Measurements from ENCODE around the gene ELF1. TPM values are rescaled to one million over a fixed set of nuclear protein-coding genes. Genes with fewer than 3 reads are reported as not detected.

The ELF1 gene
- total and polyA plus RNA-seq, 12 donors: 9.9 to 60.5 (median 38.2) TPM

DNA sequence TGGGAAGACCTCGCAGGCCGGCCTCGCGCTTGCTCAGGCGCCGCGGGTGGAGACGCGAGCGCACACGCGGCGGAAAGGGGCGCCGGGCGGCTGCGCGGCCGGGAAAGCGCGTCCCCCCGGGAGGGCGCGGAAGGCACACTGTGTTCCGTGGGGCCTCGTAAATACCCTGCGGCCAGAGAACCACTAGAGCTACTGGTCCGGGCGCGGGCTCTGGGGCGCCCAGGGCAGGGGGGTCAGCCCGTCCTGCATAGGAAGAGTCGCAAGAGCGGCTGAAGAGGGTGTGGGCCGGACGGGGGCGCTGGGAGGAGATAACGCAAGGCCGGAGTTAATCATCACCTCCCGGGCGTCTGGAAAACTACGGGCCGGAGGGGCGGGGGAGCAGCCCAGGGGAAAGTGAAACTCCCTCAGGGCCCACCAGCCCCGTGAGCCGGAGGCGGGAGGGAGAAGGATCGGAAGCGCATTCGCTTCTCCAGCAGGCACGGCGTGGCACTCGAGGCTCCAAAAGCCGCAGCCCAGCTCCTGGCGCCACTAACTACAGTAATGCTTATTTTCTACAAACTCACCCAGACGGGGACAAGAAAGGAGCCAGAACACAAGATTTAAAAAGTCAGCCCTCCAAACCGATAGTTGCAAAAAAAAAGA, 41.1 kb upstream of the ELF1 start:
- DNase-seq: peak; percentile 88 to 90
- peaks cover 0 to 77% (median 73%) of the 10 kb centered on the region in 9 donors for H3K4me1 ChIP-seq
- no peaks in the 10 kb centered on the region for H3K9me3 ChIP-seq
- H3K4me3 ChIP-seq: peak overlapping the region; percentile 42 to 94 (median 81)
- TF ChIP-seq, protein P1, sequence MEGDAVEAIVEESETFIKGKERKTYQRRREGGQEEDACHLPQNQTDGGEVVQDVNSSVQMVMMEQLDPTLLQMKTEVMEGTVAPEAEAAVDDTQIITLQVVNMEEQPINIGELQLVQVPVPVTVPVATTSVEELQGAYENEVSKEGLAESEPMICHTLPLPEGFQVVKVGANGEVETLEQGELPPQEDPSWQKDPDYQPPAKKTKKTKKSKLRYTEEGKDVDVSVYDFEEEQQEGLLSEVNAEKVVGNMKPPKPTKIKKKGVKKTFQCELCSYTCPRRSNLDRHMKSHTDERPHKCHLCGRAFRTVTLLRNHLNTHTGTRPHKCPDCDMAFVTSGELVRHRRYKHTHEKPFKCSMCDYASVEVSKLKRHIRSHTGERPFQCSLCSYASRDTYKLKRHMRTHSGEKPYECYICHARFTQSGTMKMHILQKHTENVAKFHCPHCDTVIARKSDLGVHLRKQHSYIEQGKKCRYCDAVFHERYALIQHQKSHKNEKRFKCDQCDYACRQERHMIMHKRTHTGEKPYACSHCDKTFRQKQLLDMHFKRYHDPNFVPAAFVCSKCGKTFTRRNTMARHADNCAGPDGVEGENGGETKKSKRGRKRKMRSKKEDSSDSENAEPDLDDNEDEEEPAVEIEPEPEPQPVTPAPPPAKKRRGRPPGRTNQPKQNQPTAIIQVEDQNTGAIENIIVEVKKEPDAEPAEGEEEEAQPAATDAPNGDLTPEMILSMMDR (IDR thresholded peaks at IDR 0.05): peak in 6 of 9 donors; percentile 12 to 58 (median 46)
- intact Hi-C loops (cut with DNase I): loop anchor here in 6 of 10 donors (1.0 to 10.0 kb wide), 12 partner anchors 72 to 288 kb away; partner anchors contain the start of genes KBTBD6 (in 2 of the 6), KBTBD7 (in 1 of the 6), MRPS31 (in 1 of the 6) and NAA16 (in 1 of the 6)
- no peaks in the 10 kb centered on the region for H3K27me3 ChIP-seq
- ATAC-seq: peak; percentile 44 to 85 (median 69)
- H3K27ac ChIP-seq: peak overlapping the region; percentile 87 to 98 (median 98)
- peaks cover 0 to 22% (median 0%) of the 10 kb centered on the region in 9 donors for H3K36me3 ChIP-seq
- 0 to 1% methylated on average over 57 of the region's 57 CpGs for WGBS, 2 donors

GRCh38 chr13:41059456-41060081, 40.5 kb upstream of the ELF1 start:
- 1 to 2% methylated on average over 15 of the region's 15 CpGs for WGBS, 2 donors
- TF ChIP-seq, protein P1 (IDR thresholded peaks at IDR 0.05): no peak
- H3K36me3 ChIP-seq: peaks cover 0 to 16% (median 0%) of the 10 kb centered on the region in 9 donors
- DNase-seq (no peak), ATAC-seq (no peak)
- peaks cover 0 to 77% (median 73%) of the 10 kb centered on the region in 9 donors for H3K4me1 ChIP-seq
- intact Hi-C loops (cut with DNase I): loop anchor here in 9 of 10 donors (1.0 to 10.0 kb wide), 18 partner anchors 65 to 287 kb away; partner anchors contain the start of genes KBTBD6 (in 2 of the 9), MRPS31 (in 2 of the 9), SLC25A15 (in 2 of the 9) and KBTBD7 (in 1 of the 9)
- peak overlapping the region; percentile 42 to 94 (median 81) for H3K4me3 ChIP-seq
- peak overlapping the region; percentile 87 to 98 (median 98) for H3K27ac ChIP-seq
- H3K9me3 ChIP-seq: no peaks in the 10 kb centered on the region
- H3K27me3 ChIP-seq: no peaks in the 10 kb centered on the region

DNA sequence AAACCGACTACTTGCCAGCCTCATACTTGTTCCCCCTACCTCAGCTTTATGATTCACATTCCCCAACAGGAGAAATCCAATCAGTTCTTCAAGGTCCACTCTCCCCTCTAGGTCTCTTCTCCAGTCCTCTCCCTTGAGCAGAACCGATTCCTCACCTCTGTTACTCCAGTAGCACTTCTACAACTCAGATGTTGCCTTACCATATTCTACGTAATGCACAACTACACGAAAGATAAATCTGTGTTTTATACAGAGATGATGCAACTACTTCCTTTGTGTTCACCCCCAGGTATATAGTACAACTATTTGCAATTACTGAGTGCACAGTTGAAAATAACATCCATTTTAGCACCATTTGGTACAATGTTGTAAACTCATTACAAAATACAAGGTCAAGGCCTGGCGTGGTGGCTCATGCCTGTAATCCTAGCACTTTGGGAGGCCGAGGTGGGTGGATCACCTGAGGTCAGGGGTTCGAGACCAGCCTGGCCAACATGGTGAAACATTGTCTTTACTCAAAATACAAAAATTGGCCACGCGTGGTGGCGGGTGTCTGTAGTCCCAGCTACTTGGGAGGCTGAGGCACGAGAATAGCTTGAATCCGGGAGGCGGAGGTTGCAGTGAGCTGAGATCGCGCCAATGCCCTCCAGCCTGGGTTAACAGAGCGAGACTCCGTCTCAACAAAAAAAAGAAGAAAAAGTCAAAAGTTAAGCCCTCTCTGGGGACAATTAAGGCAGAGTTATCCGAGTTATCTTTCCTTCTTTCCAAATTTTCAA, 39.4 kb upstream of the ELF1 start:
- Histone ChIP-seq H3K36me3 (peaks cover 0 to 6% (median 0%) of the 10 kb centered on the region in 9 donors), H3K27me3 (no peaks in the 10 kb centered on the region), H3K9me3 (no peaks in the 10 kb centered on the region), H3K4me1 (peaks cover 0 to 77% (median 73%) of the 10 kb centered on the region in 9 donors), H3K4me3 (peak overlapping the region in 9 of 10 donors; percentile 66 to 94 (median 82)), H3K27ac (peak overlapping the region; percentile 87 to 98 (median 98))
- 78 to 81% methylated on average over 18 of the region's 18 CpGs for WGBS, 2 donors
- TF ChIP-seq, protein P1 (IDR thresholded peaks at IDR 0.05): no peak
- intact Hi-C loops (cut with DNase I): loop anchor here in 7 of 10 donors (5.0 to 10.0 kb wide), 7 partner anchors 64 to 284 kb away; partner anchors contain the start of genes MRPS31 (in 1 of the 7) and SLC25A15 (in 1 of the 7)
- ATAC-seq (no peak), DNase-seq (peak in 1 of 2 donors; percentile 14)
